Stomach (tissue), 4 donors: ENCODE results near the gene NPAS2.

Source experiments
- CTCF ChIP-seq, 7 experiments: fragments of 450-650 bp in 4 of 7; fragments of 200-600 bp in 3 of 7; sonication (generic) in 3 of 7; IDR thresholded peaks; one replicate each; pipeline ENCODE4 v1.5.1; 2016 to 2019; ENCODE audit warnings: antibody characterized with exemption in 7 of 7, control low read depth in 2 of 7, mild to moderate bottlenecking in 1 of 7
- EP300 ChIP-seq: sonication (generic); formaldehyde crosslinking; IDR thresholded peaks from one replicate; pipeline ENCODE4 v1.6.1; 2017; ENCODE audit warnings: antibody characterized with exemption

- no peak for TF ChIP-seq CTCF (IDR thresholded peaks at IDR 0.05)
- no peak for TF ChIP-seq EP300
These were observed 182.8 kb downstream of the NPAS2 start for GRCh38 chr2:101002562-101003277.
